NCI-H510A treated with DMSO at 0.1 percent for 48 hours (cell line): ENCODE measurements around the gene TYSND1.
"Not testable (repeated sequence)": the region's sequence is repeated elsewhere in the genome, so short reads cannot be mapped to it uniquely, and the experiment has no call there.

Experiments used
- DNase-seq: peaks from one replicate; lab custom pipeline; 2025; lab: John Stamatoyannopoulos, UW

Gene TYSND1

DNA sequence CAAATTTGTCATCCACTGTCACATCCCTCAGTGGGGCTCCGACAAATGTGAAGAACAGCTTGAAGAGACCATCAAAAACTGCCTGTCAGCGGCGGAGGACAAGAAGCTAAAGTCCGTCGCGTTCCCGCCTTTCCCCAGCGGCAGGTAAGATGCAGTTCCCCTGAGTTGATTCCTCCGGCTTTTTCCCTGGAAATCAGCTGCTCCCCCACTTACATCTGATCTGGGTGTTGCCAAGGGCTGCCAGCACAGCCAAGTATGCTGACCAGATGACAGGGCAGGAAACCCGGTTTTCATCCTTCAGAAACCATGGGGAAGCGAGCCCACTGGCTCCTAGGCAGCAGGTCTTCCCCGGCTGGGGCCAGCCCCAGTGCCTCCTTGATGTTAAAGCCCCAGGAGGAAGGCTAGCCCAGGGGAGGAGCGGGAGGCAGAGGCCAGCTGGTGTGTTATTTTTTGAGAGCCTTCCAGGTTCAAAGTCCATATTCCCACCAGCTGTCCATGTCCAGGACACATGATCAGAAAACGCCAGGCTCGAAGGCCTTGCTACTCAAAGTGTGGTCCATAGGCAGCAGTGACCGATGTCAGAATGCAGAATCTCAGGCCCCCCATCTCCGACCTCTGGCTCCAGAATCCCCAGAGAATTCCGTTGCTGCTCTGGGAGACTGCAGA is 37.3 kb downstream of the TYSND1 start:
- no peak for DNase-seq

DNA sequence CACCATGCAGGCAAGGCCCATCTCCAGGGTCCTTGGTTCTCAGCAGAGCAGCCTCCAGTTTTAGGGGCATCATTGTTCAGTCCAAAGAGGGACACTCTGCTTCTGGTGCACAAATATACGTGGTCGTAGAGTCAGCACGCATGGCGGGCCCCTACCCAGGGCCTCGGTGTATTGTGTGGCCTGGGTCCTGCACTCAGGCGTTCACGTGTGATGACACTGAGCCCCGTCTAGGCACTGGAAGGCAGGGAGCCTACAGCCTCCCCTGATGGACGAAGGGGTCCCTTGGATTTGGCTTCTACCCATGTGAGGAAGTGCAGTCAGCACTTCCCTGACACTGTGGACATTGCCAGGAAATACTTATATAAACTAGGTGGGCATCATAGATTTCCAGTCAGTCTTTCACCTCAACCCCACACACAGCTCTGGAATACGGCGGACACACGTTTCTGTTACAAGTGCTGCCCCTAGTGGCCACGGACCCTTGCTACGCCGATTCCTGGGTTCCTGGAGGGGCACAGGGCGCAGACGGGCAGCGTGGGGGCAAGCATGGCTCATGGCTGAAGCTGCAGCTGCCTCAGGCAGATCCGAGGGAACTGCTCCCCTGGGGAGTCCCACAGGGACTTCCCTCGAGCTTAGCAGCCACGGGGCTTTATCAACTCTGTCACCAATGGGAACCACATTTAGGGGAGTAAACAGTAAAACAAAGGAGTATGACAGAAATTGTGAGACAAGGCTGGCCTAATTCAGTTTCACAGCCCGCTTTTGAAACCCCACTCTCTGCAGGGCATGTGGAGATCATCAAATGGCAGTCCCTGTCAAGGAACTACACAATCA is 39.3 kb downstream of the TYSND1 start:
- DNase-seq = no peak

DNA sequence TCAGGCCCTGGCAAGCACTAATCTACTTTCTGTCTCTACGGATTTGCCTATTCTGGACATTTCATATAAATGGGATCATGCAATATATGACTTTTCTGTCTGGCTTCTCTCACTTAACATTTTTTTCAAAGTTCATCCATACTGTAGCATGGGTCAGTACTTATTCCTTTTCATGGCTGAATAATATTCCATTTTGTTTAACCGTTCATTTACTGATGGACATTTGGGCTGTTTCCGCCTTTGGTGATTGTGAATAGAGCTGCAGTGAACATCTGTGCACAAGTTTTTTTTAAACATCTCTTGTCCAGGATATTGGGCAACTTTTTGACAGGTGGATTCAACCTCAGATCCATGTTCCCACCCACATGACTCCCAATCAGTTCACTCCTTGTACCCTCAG is 44.8 kb downstream of the TYSND1 start:
- DNase-seq = no peak

DNA sequence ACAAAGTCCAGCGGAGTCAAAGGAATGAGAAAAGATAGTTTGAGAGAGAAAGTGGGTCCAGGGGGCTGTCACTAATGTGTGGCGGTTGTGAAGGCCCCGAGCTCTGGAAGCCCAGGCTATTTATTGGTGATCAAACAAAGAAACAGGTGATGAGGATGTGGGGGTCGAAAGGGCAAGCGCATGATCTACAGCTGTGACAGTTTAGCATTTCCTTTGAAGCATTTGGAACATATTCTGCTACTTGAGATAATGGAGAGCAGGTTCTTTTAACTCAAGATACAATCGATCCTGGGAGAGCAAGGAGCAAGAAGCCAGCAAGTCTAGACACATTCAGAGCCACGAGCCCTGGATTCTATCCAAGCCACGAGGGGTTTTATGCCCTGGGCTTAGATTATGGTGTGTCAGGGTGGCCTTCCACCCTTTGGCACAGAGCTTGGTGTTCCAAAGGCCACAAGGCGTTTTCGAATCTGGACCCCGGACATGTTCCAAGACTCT is 45.4 kb downstream of the TYSND1 start:
- not testable (repeated sequence) for DNase-seq

GRCh38 chr10:70098271-70098670 is 48.2 kb downstream of the TYSND1 start:
- DNase-seq = no peak

DNA sequence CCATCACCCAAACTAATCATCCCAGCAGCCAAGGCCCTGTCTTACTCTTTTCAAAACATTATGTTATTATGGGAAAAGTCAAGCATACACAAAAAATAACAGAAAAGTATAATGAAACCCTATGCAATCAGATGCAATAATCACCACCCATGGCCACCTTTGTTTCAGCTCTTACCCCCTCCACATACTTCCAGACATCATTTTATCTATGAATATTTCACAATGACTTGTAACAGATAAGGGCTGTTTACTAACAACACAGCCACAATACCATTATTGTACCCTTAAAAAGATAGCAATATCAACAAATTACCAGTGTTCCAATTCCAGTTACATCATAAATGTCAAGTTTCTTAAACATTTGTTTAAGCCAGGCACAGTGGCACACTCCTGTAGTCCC is 49.0 kb downstream of the TYSND1 start:
- no peak for DNase-seq

GRCh38 chr10:70096705-70097420 is 49.6 kb downstream of the TYSND1 start:
- DNase-seq = no peak

- DNase-seq = no peak
These were observed 50.3 kb downstream of the TYSND1 start for GRCh38 chr10:70096016-70096704.

DNA sequence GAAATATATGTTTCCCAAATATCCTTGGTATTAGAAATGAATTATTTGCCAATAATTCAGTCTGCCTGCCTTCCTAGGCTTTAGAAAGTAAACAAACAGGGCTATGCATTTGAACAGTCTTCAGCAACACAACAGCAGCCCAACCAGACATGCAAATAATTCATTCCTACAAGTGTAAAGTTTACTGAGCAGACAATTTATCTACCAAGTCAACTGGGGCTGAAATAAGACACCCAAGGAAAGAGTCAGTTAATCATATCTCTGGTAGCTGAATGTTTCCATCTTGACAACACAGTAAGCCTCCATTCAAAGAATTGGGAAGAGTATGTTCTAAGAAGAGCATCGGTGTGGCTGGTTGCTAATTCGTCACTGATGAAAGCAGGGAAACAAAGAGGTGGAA is 52.2 kb downstream of the TYSND1 start:
- no peak for DNase-seq

GRCh38 chr10:70093335-70093944 is 53.1 kb downstream of the TYSND1 start:
- DNase-seq = no peak

- DNase-seq = no peak
These were observed 54.1 kb downstream of the TYSND1 start for GRCh38 chr10:70092389-70092718.

DNA sequence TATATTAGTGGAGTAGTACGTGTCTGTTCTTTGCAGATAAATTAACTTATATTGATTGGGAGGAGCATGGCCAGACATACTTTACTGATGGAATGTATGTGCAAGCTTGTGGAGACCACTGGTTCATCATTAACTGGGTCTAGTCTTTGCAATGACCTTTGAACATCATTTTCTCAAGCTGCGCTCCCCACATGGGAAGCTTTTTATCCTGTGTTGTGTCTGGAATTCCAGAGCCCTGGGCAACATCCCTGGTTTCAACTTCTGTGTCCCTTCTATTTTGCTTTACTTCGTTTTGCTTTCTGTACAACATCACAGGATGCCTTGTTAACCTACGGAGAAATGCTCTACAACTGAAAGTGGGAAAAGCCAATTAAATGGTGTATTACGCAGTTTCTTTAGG is 55.5 kb downstream of the TYSND1 start:
- DNase-seq = no peak

GRCh38 chr10:70090013-70090412 is 56.5 kb downstream of the TYSND1 start:
- no peak for DNase-seq

DNA sequence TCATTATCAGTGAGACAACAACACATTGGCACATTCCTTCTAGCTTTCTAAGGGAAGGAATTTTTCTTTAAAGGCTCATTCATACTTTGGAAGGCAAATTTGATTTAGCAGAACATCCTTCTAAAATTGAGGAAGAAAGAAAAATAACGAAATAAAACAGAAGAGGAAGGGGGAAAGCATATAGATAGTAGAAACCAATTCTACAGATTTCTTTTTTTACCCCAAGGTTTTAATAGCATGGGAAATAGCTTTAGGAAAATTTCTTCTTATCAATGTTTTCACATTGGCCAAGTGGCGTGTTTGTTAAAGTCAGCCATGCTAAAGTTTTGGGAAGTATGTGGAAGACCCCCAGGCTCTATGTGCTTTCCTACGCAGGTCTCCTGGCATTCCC is 58.2 kb downstream of the TYSND1 start:
- no peak for DNase-seq
